GM19463 (cell line): ENCODE measurements around the gene ZSCAN2.

Source experiments
- ATAC-seq: cut with Tn5 transposase; IDR thresholded peaks from one replicate; pipeline ENCODE4 v1.9.1; 2021; ENCODE audit warnings: mild to moderate bottlenecking, moderate library complexity; ENCODE audit not compliant: unreplicated experiment

The ZSCAN2 gene

GRCh38 chr15:84598250-84598649 lies 2.6 kb upstream of the ZSCAN2 start:
- peak; percentile 40 for ATAC-seq

- ATAC-seq: no peak
Measured at GRCh38 chr15:84598993-84599392, 1.8 kb upstream of the ZSCAN2 start.

GRCh38 chr15:84599906-84600305 lies 903 bp upstream of the ZSCAN2 start:
- ATAC-seq: no peak

- ATAC-seq: peak; percentile 2
Measured at GRCh38 chr15:84600331-84600686, 500 bp upstream of the ZSCAN2 start.

- no peak for ATAC-seq
Measured at GRCh38 chr15:84601555-84601838, 688 bp downstream of the ZSCAN2 start.

- ATAC-seq: no peak
Measured at GRCh38 chr15:84603630-84604379, 3.0 kb downstream of the ZSCAN2 start.

GRCh38 chr15:84604826-84605553 lies 4.2 kb downstream of the ZSCAN2 start:
- peak; percentile 20 for ATAC-seq

GRCh38 chr15:84605554-84605882 lies 4.7 kb downstream of the ZSCAN2 start:
- no peak for ATAC-seq

- no peak for ATAC-seq
Measured at GRCh38 chr15:84606653-84607120, 5.9 kb downstream of the ZSCAN2 start.

- ATAC-seq: no peak
Measured at GRCh38 chr15:84608707-84609284, 8.0 kb downstream of the ZSCAN2 start.

GRCh38 chr15:84609818-84610525 lies 9.2 kb downstream of the ZSCAN2 start:
- ATAC-seq: no peak

GRCh38 chr15:84611631-84612030 lies 10.8 kb downstream of the ZSCAN2 start:
- no peak for ATAC-seq

- no peak for ATAC-seq
Measured at GRCh38 chr15:84616235-84616634, 15.4 kb downstream of the ZSCAN2 start.

- ATAC-seq: no peak
Measured at GRCh38 chr15:84620626-84621025, 19.8 kb downstream of the ZSCAN2 start.

GRCh38 chr15:84621358-84621979 lies 20.7 kb downstream of the ZSCAN2 start:
- no peak for ATAC-seq

GRCh38 chr15:84624359-84624758 lies 23.6 kb downstream of the ZSCAN2 start:
- no peak for ATAC-seq

GRCh38 chr15:84625123-84625522 lies 24.3 kb downstream of the ZSCAN2 start:
- no peak for ATAC-seq

GRCh38 chr15:84629033-84629432 lies 28.2 kb downstream of the ZSCAN2 start:
- ATAC-seq: no peak

GRCh38 chr15:84631706-84632272 lies 31.0 kb downstream of the ZSCAN2 start:
- ATAC-seq: no peak

GRCh38 chr15:84633311-84634227 lies 32.8 kb downstream of the ZSCAN2 start:
- peak; percentile 34 for ATAC-seq
